H1 (cell line): ENCODE data around the gene PID1. TPM values are rescaled to one million over a fixed set of nuclear protein-coding genes. Genes with fewer than 3 reads are reported as not detected.

Experiments
- CTCF ChIA-PET: fragments of 300-600 bp; sonication (Branson Sonifier 250); formaldehyde crosslinking; loops from one replicate; lab custom pipeline; 2021; ENCODE audit not compliant: partially characterized antibody; lab: Charles Lee
- POLR2A ChIA-PET: fragments of 300-600 bp; sonication (Branson Sonifier 250); formaldehyde crosslinking; loops from one replicate; lab custom pipeline; 2021; ENCODE audit warnings: inconsistent platforms; ENCODE audit not compliant: partially characterized antibody; lab: Charles Lee
- DNase-seq, 2 experiments: peaks; one replicate each; pipeline versions ENCODE4 v3.0.0 to v3.0.0-alpha.2; 2010 to 2022; ENCODE audit warnings: low spot score in 2 of 2, low read depth in 1 of 2, mixed read lengths in 1 of 2
- FAIRE-seq: peaks from 2 replicates; lab custom pipeline; 2011; peaks lifted over from hg19 to GRCh38; lab: Jason Lieb, UNC
- H2AFZ ChIP-seq: 2 replicates; pipeline ENCODE4 v1.8.1; 2012; ENCODE audit warnings: low read length, inconsistent platforms
- H2AK5ac ChIP-seq: 2 replicates; pipeline ENCODE4 v1.6.1; 2013; ENCODE audit warnings: low read depth, low read length
- H2BK120ac ChIP-seq: replicated peaks from 2 replicates; pipeline ENCODE3; 2013; ENCODE audit warnings: low read depth, low read length, inconsistent platforms
- H2BK12ac ChIP-seq: 2 replicates; pipeline ENCODE4 v1.6.1; 2013; ENCODE audit warnings: low read depth, low read length
- H2BK15ac ChIP-seq: 2 replicates; pipeline ENCODE4 v1.6.1; 2013; ENCODE audit warnings: low read length
- H2BK20ac ChIP-seq: 2 replicates; pipeline ENCODE4 v1.6.1; 2013; ENCODE audit warnings: low read length
- H2BK5ac ChIP-seq: 2 replicates; pipeline ENCODE4 v1.6.1; 2013; ENCODE audit warnings: low read depth, low read length
- H3K14ac ChIP-seq: 2 replicates; pipeline ENCODE4 v1.6.1; 2013; ENCODE audit warnings: inconsistent platforms; ENCODE audit not compliant: insufficient read length
- H3K18ac ChIP-seq: 2 replicates; pipeline ENCODE4 v1.6.1; 2013; ENCODE audit warnings: low read length; ENCODE audit errors: extremely low read depth
- H3K23ac ChIP-seq: 2 replicates; pipeline ENCODE4 v1.6.1; 2013; ENCODE audit warnings: inconsistent platforms; ENCODE audit not compliant: insufficient read length
- H3K23me2 ChIP-seq: 2 replicates; pipeline ENCODE4 v1.6.1; 2013; ENCODE audit warnings: low read depth, low read length
- H3K27ac ChIP-seq: 2 replicates; pipeline ENCODE4 v1.6.1; 2011; ENCODE audit warnings: low read depth, low read length, inconsistent platforms
- H3K27me3 ChIP-seq, 4 experiments: replicated peaks in 1 of 4; 1 replicate in 1 of 4; 2 replicates in 3 of 4; pipeline versions ENCODE4 v1.6.1 to v1.8.1; 2011 to 2013; ENCODE audit warnings: low read length in 3 of 4, mild to moderate bottlenecking in 3 of 4, inconsistent platforms in 2 of 4, mixed read lengths in 2 of 4, moderate library complexity in 1 of 4; ENCODE audit not compliant: control insufficient read depth in 3 of 4, insufficient read depth in 3 of 4; ENCODE audit errors: extremely low read depth in 1 of 4
- H3K36me3 ChIP-seq, 4 experiments: 2 replicates each; pipeline versions ENCODE4 v1.6.1 to v1.8.1; 2011 to 2013; ENCODE audit warnings: mild to moderate bottlenecking in 4 of 4, low read length in 3 of 4, moderate library complexity in 2 of 4, control low read depth in 1 of 4, inconsistent platforms in 1 of 4; ENCODE audit not compliant: insufficient read depth in 4 of 4, control insufficient read depth in 2 of 4
- H3K4ac ChIP-seq: replicated peaks from 2 replicates; pipeline ENCODE3; 2013; ENCODE audit warnings: low read length, low read depth, mixed read lengths, inconsistent platforms; ENCODE audit not compliant: insufficient read length
- H3K4me1 ChIP-seq, 4 experiments: replicated peaks in 1 of 4; 1 replicate in 1 of 4; 2 replicates in 3 of 4; pipeline versions ENCODE4 v1.6.1 to v1.8.1; 2011 to 2013; ENCODE audit warnings: low read length in 3 of 4, inconsistent platforms in 2 of 4, mixed read lengths in 1 of 4; ENCODE audit not compliant: insufficient read depth in 4 of 4, control insufficient read depth in 3 of 4
- H3K4me2 ChIP-seq, 2 experiments: 2 replicates each; pipeline versions ENCODE4 v1.6.1 to v1.8.1; 2011 to 2013; ENCODE audit warnings: low read depth in 2 of 2, low read length in 2 of 2, control low read depth in 1 of 2, inconsistent platforms in 1 of 2, mild to moderate bottlenecking in 1 of 2; ENCODE audit not compliant: insufficient read depth in 1 of 2
- H3K4me3 ChIP-seq, 4 experiments: fragments of 200-600, 300-600 bp in 1 of 4; sonication (generic), shearing (Covaris generic), sonication (Bioruptor Twin) in 1 of 4; 2 replicates each; pipeline versions ENCODE4 v1.5.1 to v1.8.1; 2011 to 2016; ENCODE audit warnings: low read length in 4 of 4, low read depth in 3 of 4, control low read depth in 2 of 4, inconsistent platforms in 2 of 4, mild to moderate bottlenecking in 2 of 4, mixed read lengths in 1 of 4, moderate library complexity in 1 of 4; ENCODE audit not compliant: insufficient read depth in 2 of 4; ENCODE audit errors: extremely low read depth in 1 of 4
- H3K56ac ChIP-seq: replicated peaks from 2 replicates; pipeline ENCODE3; 2013; ENCODE audit warnings: low read depth, mild to moderate bottlenecking, mixed read lengths, low read length, inconsistent platforms; ENCODE audit not compliant: insufficient read length
- H3K79me1 ChIP-seq: 2 replicates; pipeline ENCODE4 v1.6.1; 2013; ENCODE audit warnings: low read depth, low read length, control low read depth
- H3K79me2 ChIP-seq, 2 experiments: 2 replicates each; pipeline versions ENCODE4 v1.6.1 to v1.8.1; 2012 to 2013; ENCODE audit warnings: low read length in 2 of 2, mild to moderate bottlenecking in 2 of 2, inconsistent platforms in 1 of 2; ENCODE audit not compliant: insufficient read depth in 2 of 2, control insufficient read depth in 1 of 2
- H3K9ac ChIP-seq, 4 experiments: replicated peaks in 1 of 4; 1 replicate in 1 of 4; 2 replicates in 3 of 4; pipeline versions ENCODE4 v1.6.1 to v1.8.1; 2011 to 2013; ENCODE audit warnings: low read depth in 3 of 4, low read length in 3 of 4, control low read depth in 2 of 4, mild to moderate bottlenecking in 2 of 4, moderate library complexity in 2 of 4, inconsistent platforms in 1 of 4; ENCODE audit errors: extremely low read depth in 1 of 4
- H3K9me3 ChIP-seq, 2 experiments: 2 replicates each; pipeline versions ENCODE4 v1.6.1 to v1.8.1; 2012 to 2013; ENCODE audit warnings: mild to moderate bottlenecking in 2 of 2, moderate library complexity in 2 of 2, control low read depth in 1 of 2, inconsistent platforms in 1 of 2, low read depth in 1 of 2, low read length in 1 of 2, mixed read lengths in 1 of 2; ENCODE audit not compliant: insufficient read depth in 2 of 2
- H4K20me1 ChIP-seq, 2 experiments: replicated peaks in 1 of 2; 2 replicates each; pipeline versions ENCODE3 to v1.8.1; 2011 to 2013; ENCODE audit warnings: inconsistent platforms in 2 of 2, low read length in 2 of 2, mild to moderate bottlenecking in 1 of 2; ENCODE audit not compliant: insufficient read depth in 2 of 2, control insufficient read depth in 1 of 2
- H4K5ac ChIP-seq: 2 replicates; pipeline ENCODE4 v1.6.1; 2013; ENCODE audit warnings: low read length, low read depth, mixed read lengths, inconsistent platforms; ENCODE audit not compliant: insufficient read length
- H4K8ac ChIP-seq: 2 replicates; pipeline ENCODE4 v1.8.0; 2013; ENCODE audit warnings: mild to moderate bottlenecking, moderate library complexity, low read length, inconsistent platforms; ENCODE audit not compliant: insufficient read depth; ENCODE audit errors: extremely low read depth
- H4K91ac ChIP-seq: replicated peaks from 2 replicates; pipeline ENCODE3; 2013; ENCODE audit warnings: low read length, mixed read lengths, inconsistent platforms; ENCODE audit not compliant: insufficient read length
- EGR1 ChIP-seq: IDR thresholded peaks from 2 replicates; pipeline ENCODE4 v1.6.1; 2011; ENCODE audit warnings: low read depth, low read length, borderline replicate concordance
- EP300 ChIP-seq, 2 experiments: IDR thresholded peaks; 1 replicate in 1 of 2; 2 replicates in 1 of 2; pipeline ENCODE4 v1.6.1; 2011 to 2012; ENCODE audit warnings: low read depth in 2 of 2, low read length in 2 of 2, mild to moderate bottlenecking in 2 of 2, borderline replicate concordance in 1 of 2, inconsistent platforms in 1 of 2, moderate library complexity in 1 of 2
- POLR2AphosphoS5 ChIP-seq: IDR thresholded peaks from 2 replicates; pipeline ENCODE4 v1.6.1; 2011; ENCODE audit warnings: low read depth, low read length
- SIRT6 ChIP-seq: IDR thresholded peaks from one replicate; pipeline ENCODE4 v1.7.1; 2012; ENCODE audit warnings: low read length, inconsistent platforms
- SRF ChIP-seq: IDR thresholded peaks from 2 replicates; pipeline ENCODE4 v1.6.1; 2011; ENCODE audit warnings: mild to moderate bottlenecking, low read depth, low read length, moderate library complexity
- TEAD4 ChIP-seq: IDR thresholded peaks from 2 replicates; pipeline ENCODE4 v1.6.1; 2012; ENCODE audit warnings: low read depth, low read length, inconsistent platforms, mixed read lengths
- WGBS, 2 experiments: shearing (Covaris generic) in 1 of 2; methylation state at CpG; one replicate each; pipeline versions ENCODE4 v1.1.6 to v1.1.7; 2013 to 2015; ENCODE audit warnings: low lambda C conversion rate in 2 of 2, mixed read lengths in 2 of 2, inconsistent platforms in 1 of 2, low coverage in 1 of 2, missing lambda C conversion rate in 1 of 2; ENCODE audit not compliant: insufficient replicate concordance in 2 of 2, insufficient coverage in 1 of 2, insufficient read length in 1 of 2; ENCODE audit errors: extremely low coverage in 1 of 2, missing lambda C conversion rate in 1 of 2; 5-methylcytosine and 5-hydroxymethylcytosine counted together
- polyA plus RNA-seq, 7 experiments: library from polyadenylated mRNA; depleted of rRNA in 3 of 7; stranded (reverse) in 5 of 7; unstranded in 2 of 7; fragments of >200 nt in 5 of 7; fragments of 200-250 nt in 2 of 7; gene quantifications; 1 replicate in 5 of 7; 2 replicates in 1 of 7; 4 replicates in 1 of 7; pipeline versions ENCODE4 v1.2.1 to v1.2.3, GENCODE V29; 2011 to 2013; ENCODE audit warnings: missing spikeins in 2 of 7, mixed read lengths in 2 of 7
- total RNA-seq: library from RNA; stranded (reverse); fragmentation: NEBNext Ultra II Directional; extraction: Animal tissue kit (Norgen Biotek cat#: 25700); gene quantifications from 2 replicates; pipeline ENCODE4 v1.2.1, GENCODE V29; 2021

PID1 gene
- total and polyA plus RNA-seq, 2 of the 8 experiments (the other 6 are each of a cell fraction or from before 2014, with no cell fraction given), result 1.5 to 3.3 TPM

- DNase-seq (no peak), FAIRE-seq (no peak)
- H2BK20ac ChIP-seq, result no peak overlapping the region
- H2BK120ac ChIP-seq, result no peak overlapping the region
- no peak overlapping the region for H4K5ac ChIP-seq
- H3K9ac ChIP-seq, result no peak overlapping the region
- H4K91ac ChIP-seq, result no peak overlapping the region
- H3K27me3 ChIP-seq, result no peaks in the 10 kb centered on the region
- H4K8ac ChIP-seq, result no peak overlapping the region
- no peak overlapping the region for H3K18ac ChIP-seq
- no peak overlapping the region for H3K27ac ChIP-seq
- H3K23ac ChIP-seq, result no peak overlapping the region
- H3K23me2 ChIP-seq, result no peaks in the 10 kb centered on the region
- no peak overlapping the region for H3K4me2 ChIP-seq
- ChIA-PET CTCF (interaction anchor here (0.6 to 1.1 kb wide), 4 partner anchors 27 to 411 kb away, joined by 3 read pairs; no protein-coding TSS in a partner anchor), POLR2A (no interaction called here)
- H2AFZ ChIP-seq, result no peak overlapping the region
- H3K36me3 ChIP-seq, result no peaks in the 10 kb centered on the region
- no peak overlapping the region for H3K56ac ChIP-seq
- no peaks in the 10 kb centered on the region for H4K20me1 ChIP-seq
- no peaks in the 10 kb centered on the region; a peak in 1 of 7 replicates for H3K4me1 ChIP-seq
- no peak overlapping the region for H2BK12ac ChIP-seq
- H3K4me3 ChIP-seq, result no peak overlapping the region
- 80% methylated on average over 2 of the region's 2 CpGs; no CpG with 5 or more reads in 1 of the 2 experiments for WGBS, 2 experiments
- no peaks in the 10 kb centered on the region for H3K79me2 ChIP-seq
- no peak overlapping the region for H3K14ac ChIP-seq
- TF ChIP-seq EGR1, result no peak
- no peak for TF ChIP-seq SRF
- TF ChIP-seq EP300 (IDR thresholded peaks at IDR 0.05; ENCODE audit: borderline replicate concordance in 1 of 2, low read depth in 2 of 2, low read length in 2 of 2), result no peak
- TF ChIP-seq POLR2AphosphoS5, result no peak
- no peak for TF ChIP-seq SIRT6
- no peak for TF ChIP-seq TEAD4
- no peak overlapping the region for H2BK15ac ChIP-seq
- H2AK5ac ChIP-seq, result no peak overlapping the region
- H3K4ac ChIP-seq, result no peak overlapping the region
- no peak overlapping the region for H2BK5ac ChIP-seq
- H3K79me1 ChIP-seq, result no peaks in the 10 kb centered on the region
- H3K9me3 ChIP-seq, result no peaks in the 10 kb centered on the region
These were observed 110.1 kb downstream of the PID1 start for GRCh38 chr2:229160984-229161383.
